DMS53 treated with DMSO at 0.1 percent for 48 hours (cell line): ENCODE data around the gene ADAM23.

Experiments used
- DNase-seq: peaks from one replicate; lab custom pipeline; 2025; ENCODE audit not compliant: unreplicated experiment; lab: John Stamatoyannopoulos, UW

The ADAM23 gene

GRCh38 chr2:206635015-206635414 lies 191.7 kb downstream of the ADAM23 start:
- DNase-seq, result no peak

- DNase-seq, result no peak
These were observed 196.3 kb downstream of the ADAM23 start for GRCh38 chr2:206639636-206640035.

GRCh38 chr2:206641226-206641625 lies 197.9 kb downstream of the ADAM23 start:
- DNase-seq, result no peak

GRCh38 chr2:206642075-206643025 lies 199.0 kb downstream of the ADAM23 start, which contains the start of gene FAM237A:
Gene FAM237A, plus strand, starts transcription at chr2:206642487. Its CDS starts 1,750 bp downstream, at chr2:206644237.
- DNase-seq, result peak; percentile 54

GRCh38 chr2:206647985-206648384 lies 204.7 kb downstream of the ADAM23 start:
- DNase-seq, result no peak

- no peak for DNase-seq
These were observed 213.8 kb downstream of the ADAM23 start for GRCh38 chr2:206657087-206657486.

GRCh38 chr2:206665251-206665650 lies 221.9 kb downstream of the ADAM23 start:
- no peak for DNase-seq
